ENCODE results near the gene NUDT8.
"Not testable (repeated sequence)": the region's sequence is repeated elsewhere in the genome, so short reads cannot be mapped to it uniquely, and the experiment has no call there.

The NUDT8 gene

GRCh38 chr11:67611165-67611564 is 18.6 kb downstream of the NUDT8 start:
- DNase-seq = no peak

- DNase-seq = no peak
Measured at GRCh38 chr11:67610302-67610868, 19.4 kb downstream of the NUDT8 start.

DNA sequence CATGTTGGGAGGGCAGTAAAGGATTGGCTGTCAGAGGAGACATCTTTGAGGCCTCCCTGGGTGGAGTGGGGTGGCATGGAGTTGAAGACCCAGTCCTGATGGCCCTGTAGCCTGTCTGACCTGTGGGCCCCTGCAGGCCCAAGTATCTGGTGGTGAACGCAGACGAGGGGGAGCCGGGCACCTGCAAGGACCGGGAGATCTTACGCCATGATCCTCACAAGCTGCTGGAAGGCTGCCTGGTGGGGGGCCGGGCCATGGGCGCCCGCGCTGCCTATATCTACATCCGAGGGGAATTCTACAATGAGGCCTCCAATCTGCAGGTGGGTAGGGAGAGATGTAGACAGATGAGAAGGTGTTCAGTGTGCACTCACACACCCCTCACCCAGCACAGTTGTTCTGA is 20.4 kb downstream of the NUDT8 start:
- DNase-seq = no peak

GRCh38 chr11:67608486-67608885 is 21.3 kb downstream of the NUDT8 start:
- DNase-seq = no peak

GRCh38 chr11:67607507-67607906 is 22.2 kb downstream of the NUDT8 start:
- DNase-seq = no peak

- peak; percentile 93 for DNase-seq
Measured at GRCh38 chr11:67606492-67607295, 23.0 kb downstream of the NUDT8 start, which contains the start of gene NDUFV1. Gene NDUFV1, plus strand, starts transcription at chr11:67606936. Its CDS starts 69 bp downstream, at chr11:67607005.

- DNase-seq = no peak
Measured at GRCh38 chr11:67606093-67606491, 23.6 kb downstream of the NUDT8 start.

DNA sequence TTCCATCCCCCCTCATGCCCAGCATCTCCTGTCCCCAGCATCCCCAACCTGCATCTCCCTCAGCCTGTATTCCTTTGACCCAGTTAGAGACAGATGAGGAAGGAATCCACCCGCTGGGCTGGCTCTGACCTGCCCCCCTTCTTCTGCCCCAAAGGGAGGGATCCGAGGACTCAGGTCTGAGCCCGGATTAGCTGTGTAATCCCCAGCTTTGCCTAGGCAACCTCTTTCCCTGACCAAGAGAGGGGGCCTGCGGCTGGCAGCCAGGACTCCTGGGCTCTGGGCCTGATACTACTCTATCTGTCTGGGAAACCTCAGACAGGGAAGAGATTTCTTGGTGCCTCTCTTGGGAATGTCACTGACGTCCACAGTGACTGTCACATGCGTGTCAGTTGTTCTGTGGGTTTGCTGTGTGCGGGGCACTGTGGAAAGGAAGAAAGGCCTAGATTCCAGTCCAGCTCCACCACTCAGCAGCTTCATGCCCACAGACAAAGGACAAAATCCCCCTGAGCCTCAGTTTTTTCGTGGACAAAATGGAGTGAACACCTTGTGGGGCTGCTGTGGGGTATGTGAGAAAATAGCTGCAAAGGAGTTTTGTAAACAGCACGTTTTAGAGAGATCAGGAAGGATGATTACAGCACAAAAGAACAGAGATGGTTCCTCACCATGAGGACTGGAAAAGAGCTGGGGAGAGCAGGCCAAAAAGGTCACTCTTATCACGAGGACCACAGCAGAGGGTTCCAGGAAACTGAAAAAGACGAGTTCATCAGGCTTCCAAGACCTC is 24.3 kb downstream of the NUDT8 start:
- no peak for DNase-seq

- no peak for DNase-seq
Measured at GRCh38 chr11:67604815-67605214, 24.9 kb downstream of the NUDT8 start.

- not testable (repeated sequence) for DNase-seq
Measured at GRCh38 chr11:67604119-67604518, 25.6 kb downstream of the NUDT8 start.

DNA sequence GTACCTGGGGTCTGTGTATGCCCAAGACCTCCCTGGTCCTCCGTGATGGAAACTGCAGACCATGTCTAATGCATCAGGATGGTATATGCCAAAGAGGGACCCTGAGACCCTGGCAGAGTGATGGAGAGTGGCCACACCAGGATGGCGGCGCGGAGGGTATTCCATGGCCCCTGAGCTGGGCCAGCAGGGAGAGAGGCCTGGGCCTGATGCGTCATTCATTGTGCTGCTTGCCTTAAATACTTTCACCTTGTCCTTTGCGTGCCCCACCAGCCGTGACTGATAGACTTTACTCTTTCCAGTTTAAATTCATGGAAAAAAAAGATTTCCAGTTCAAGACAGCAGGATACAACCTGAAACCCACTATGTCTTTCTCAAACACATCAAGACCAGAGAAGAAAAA is 28.6 kb downstream of the NUDT8 start:
- DNase-seq = no peak

DNA sequence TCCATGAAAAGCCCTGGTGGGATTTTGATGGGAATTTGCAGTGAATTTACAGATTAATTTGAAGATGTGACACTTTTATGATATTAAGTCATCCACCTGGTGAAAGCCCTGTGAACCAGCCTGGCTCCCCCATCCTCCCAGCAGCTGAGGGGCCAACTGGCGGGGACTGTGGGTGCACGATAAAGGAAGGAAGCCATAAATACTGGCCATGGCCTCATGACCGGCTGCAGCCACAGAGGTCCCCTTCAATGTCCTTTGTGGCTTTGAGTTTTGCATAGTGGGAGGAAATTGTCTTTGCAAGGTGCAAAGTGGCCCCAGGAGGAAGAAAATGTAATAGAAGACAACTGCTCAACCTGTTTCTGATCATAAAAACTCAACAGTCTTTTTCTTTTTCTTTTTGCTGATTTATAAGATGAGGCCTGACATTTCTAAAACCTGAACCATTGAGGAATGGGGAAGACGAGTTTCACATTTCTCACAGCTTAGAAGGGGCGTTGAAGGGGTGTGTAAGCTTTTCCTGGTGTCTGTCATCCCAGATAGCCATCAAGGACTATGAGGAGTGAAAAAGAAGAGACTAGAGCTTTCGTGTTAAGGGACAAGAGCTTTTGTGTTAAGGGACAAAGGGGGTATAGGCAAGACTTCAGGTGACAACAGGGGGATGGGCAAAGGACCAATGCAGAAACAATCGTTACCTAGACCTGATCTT is 29.3 kb downstream of the NUDT8 start:
- no peak for DNase-seq

- no peak for DNase-seq
Measured at GRCh38 chr11:67599149-67599548, 30.6 kb downstream of the NUDT8 start.

GRCh38 chr11:67597963-67598362 is 31.8 kb downstream of the NUDT8 start:
- DNase-seq = not testable (repeated sequence)

GRCh38 chr11:67597458-67597857 is 32.3 kb downstream of the NUDT8 start:
- not testable (repeated sequence) for DNase-seq

GRCh38 chr11:67596753-67597300 is 32.9 kb downstream of the NUDT8 start:
- DNase-seq = no peak

- DNase-seq = no peak
Measured at GRCh38 chr11:67594480-67594879, 35.3 kb downstream of the NUDT8 start.

- no peak for DNase-seq
Measured at GRCh38 chr11:67593565-67593905, 36.2 kb downstream of the NUDT8 start.

- DNase-seq = no peak
Measured at GRCh38 chr11:67592880-67593564, 36.7 kb downstream of the NUDT8 start.

GRCh38 chr11:67588899-67589415 is 40.8 kb downstream of the NUDT8 start:
- DNase-seq = not testable (repeated sequence)

GRCh38 chr11:67588136-67588503 is 41.6 kb downstream of the NUDT8 start:
- no peak for DNase-seq

Measured in DMS79 treated with DMSO at 0.1 percent for 48 hours (cell line).